IPS DF 6.9 (cell line): Measurements from ENCODE around the gene KCND3.

Experiments
- DNase-seq: peaks from one replicate; pipeline ENCODE4 v3.0.0-alpha.2; 2013; ENCODE audit warnings: low read depth, low spot score
- H3K27ac ChIP-seq: one replicate; pipeline ENCODE4 v1.5.1; 2013; ENCODE audit warnings: low read length, control low read depth
- H3K27me3 ChIP-seq: 2 replicates; pipeline ENCODE4 v1.6.1; 2013; ENCODE audit warnings: mild to moderate bottlenecking, low read length; ENCODE audit not compliant: control insufficient read depth, insufficient read depth
- H3K36me3 ChIP-seq: 2 replicates; pipeline ENCODE4 v1.6.1; 2013; ENCODE audit warnings: low read length; ENCODE audit not compliant: control insufficient read depth, insufficient read depth
- H3K4me1 ChIP-seq: 2 replicates; pipeline ENCODE4 v1.6.1; 2013; ENCODE audit warnings: low read length; ENCODE audit not compliant: control insufficient read depth, insufficient read depth
- H3K4me3 ChIP-seq: 2 replicates; pipeline ENCODE4 v1.5.1; 2013; ENCODE audit warnings: mild to moderate bottlenecking, low read length
- H3K9me3 ChIP-seq: 2 replicates; pipeline ENCODE4 v1.6.1; 2013; ENCODE audit warnings: low read length, inconsistent platforms; ENCODE audit not compliant: control insufficient read depth, insufficient read depth
- WGBS: extraction: QIAGEN DNeasy Blood & Tissue Kit; methylation state at CpG from one replicate; pipeline ENCODE4 v1.1.7; 2013; ENCODE audit warnings: mixed read lengths, missing lambda C conversion rate; ENCODE audit not compliant: insufficient read length, insufficient coverage; 5-methylcytosine and 5-hydroxymethylcytosine counted together

Gene KCND3

GRCh38 chr1:111903871-111904449 lies 85.5 kb downstream of the KCND3 start:
- Histone ChIP-seq H3K4me1 (peaks cover 3% of the 10 kb centered on the region; the same call in 1 of the 2 replicates), H3K27me3 (no peaks in the 10 kb centered on the region), H3K4me3 (no peak overlapping the region), H3K36me3 (no peaks in the 10 kb centered on the region), H3K9me3 (no peaks in the 10 kb centered on the region), H3K27ac (no peak overlapping the region)
- no peak for DNase-seq
- no CpG with 5 or more reads among the region's 3 CpGs for WGBS

GRCh38 chr1:111903148-111903870 lies 86.2 kb downstream of the KCND3 start:
- Histone ChIP-seq H3K27me3 (no peaks in the 10 kb centered on the region), H3K36me3 (no peaks in the 10 kb centered on the region), H3K9me3 (no peaks in the 10 kb centered on the region), H3K4me3 (no peak overlapping the region), H3K4me1 (peaks cover 3% of the 10 kb centered on the region; the same call in 1 of the 2 replicates), H3K27ac (no peak overlapping the region)
- no peak for DNase-seq
- no CpG with 5 or more reads among the region's 4 CpGs for WGBS

- H3K36me3 ChIP-seq = no peaks in the 10 kb centered on the region
- 100% methylated on average over 1 of the region's 16 CpGs for WGBS
- no peak overlapping the region for H3K4me3 ChIP-seq
- H3K27ac ChIP-seq = no peak overlapping the region
- no peaks in the 10 kb centered on the region for H3K9me3 ChIP-seq
- no peaks in the 10 kb centered on the region; the same call in 1 of the 2 replicates for H3K4me1 ChIP-seq
- no peak for DNase-seq
- H3K27me3 ChIP-seq = no peaks in the 10 kb centered on the region
Measured at GRCh38 chr1:111895469-111895868, 94.0 kb downstream of the KCND3 start.

- Histone ChIP-seq H3K4me3 (no peak overlapping the region), H3K4me1 (no peaks in the 10 kb centered on the region; the same call in 1 of the 2 replicates), H3K27ac (no peak overlapping the region), H3K9me3 (no peaks in the 10 kb centered on the region), H3K27me3 (no peaks in the 10 kb centered on the region), H3K36me3 (no peaks in the 10 kb centered on the region)
- no peak for DNase-seq
- no CpG with 5 or more reads among the region's 2 CpGs for WGBS
Measured at GRCh38 chr1:111895017-111895416, 94.5 kb downstream of the KCND3 start.

- no peaks in the 10 kb centered on the region; the same call in 1 of the 2 replicates for H3K4me1 ChIP-seq
- no peaks in the 10 kb centered on the region for H3K9me3 ChIP-seq
- H3K4me3 ChIP-seq = no peak overlapping the region
- H3K36me3 ChIP-seq = no peaks in the 10 kb centered on the region
- DNase-seq = no peak
- H3K27ac ChIP-seq = no peak overlapping the region
- no CpG with 5 or more reads among the region's 6 CpGs for WGBS
- H3K27me3 ChIP-seq = no peaks in the 10 kb centered on the region
Measured at GRCh38 chr1:111894497-111894896, 95.0 kb downstream of the KCND3 start.

GRCh38 chr1:111891566-111891965 lies 97.9 kb downstream of the KCND3 start:
- no peak for DNase-seq
- no peaks in the 10 kb centered on the region; the same call in 1 of the 2 replicates for H3K4me1 ChIP-seq
- H3K27ac ChIP-seq = no peak overlapping the region
- H3K36me3 ChIP-seq = no peaks in the 10 kb centered on the region
- H3K9me3 ChIP-seq = no peaks in the 10 kb centered on the region
- no CpG with 5 or more reads among the region's 3 CpGs for WGBS
- no peak overlapping the region for H3K4me3 ChIP-seq
- H3K27me3 ChIP-seq = no peaks in the 10 kb centered on the region

GRCh38 chr1:111888740-111889376 lies 100.6 kb downstream of the KCND3 start:
- WGBS = no CpG with 5 or more reads among the region's 8 CpGs
- Histone ChIP-seq H3K4me3 (no peak overlapping the region), H3K4me1 (no peaks in the 10 kb centered on the region), H3K36me3 (no peaks in the 10 kb centered on the region), H3K9me3 (no peaks in the 10 kb centered on the region), H3K27me3 (no peaks in the 10 kb centered on the region), H3K27ac (no peak overlapping the region)
- DNase-seq = no peak

GRCh38 chr1:111887875-111888274 lies 101.6 kb downstream of the KCND3 start:
- Histone ChIP-seq H3K27ac (no peak overlapping the region), H3K9me3 (no peaks in the 10 kb centered on the region), H3K4me1 (no peaks in the 10 kb centered on the region), H3K36me3 (no peaks in the 10 kb centered on the region), H3K27me3 (no peaks in the 10 kb centered on the region), H3K4me3 (no peak overlapping the region)
- no peak for DNase-seq
- WGBS = no CpG with 5 or more reads among the region's 1 CpG

- DNase-seq = no peak
- no peaks in the 10 kb centered on the region for H3K9me3 ChIP-seq
- no peaks in the 10 kb centered on the region for H3K36me3 ChIP-seq
- H3K4me3 ChIP-seq = no peak overlapping the region
- no peaks in the 10 kb centered on the region for H3K4me1 ChIP-seq
- no peaks in the 10 kb centered on the region for H3K27me3 ChIP-seq
- WGBS = no CpG with 5 or more reads among the region's 3 CpGs
- no peak overlapping the region for H3K27ac ChIP-seq
Measured at GRCh38 chr1:111887385-111887784, 102.1 kb downstream of the KCND3 start.

- no peaks in the 10 kb centered on the region for H3K9me3 ChIP-seq
- no peak for DNase-seq
- no peaks in the 10 kb centered on the region for H3K36me3 ChIP-seq
- H3K4me3 ChIP-seq = no peak overlapping the region
- H3K4me1 ChIP-seq = no peaks in the 10 kb centered on the region
- H3K27ac ChIP-seq = no peak overlapping the region
- no CpG with 5 or more reads among the region's 2 CpGs for WGBS
- H3K27me3 ChIP-seq = no peaks in the 10 kb centered on the region
Measured at GRCh38 chr1:111886741-111887140, 102.7 kb downstream of the KCND3 start.
